GM19328 (cell line): Measurements from ENCODE around the gene HSPA1A.
"Not testable (repeated sequence)": the region's sequence is repeated elsewhere in the genome, so short reads cannot be mapped to it uniquely, and the experiment has no call there.

ENCODE experiments used
- ATAC-seq: cut with Tn5 transposase; IDR thresholded peaks from one replicate; pipeline ENCODE4 v1.9.1; 2021; ENCODE audit warnings: mild to moderate bottlenecking, moderate library complexity; ENCODE audit not compliant: unreplicated experiment

HSPA1A gene

GRCh38 chr6:31780507-31781243 lies 34.7 kb upstream of the HSPA1A start:
- ATAC-seq = no peak

- ATAC-seq = no peak
Observed at GRCh38 chr6:31781244-31782125, 33.9 kb upstream of the HSPA1A start.

GRCh38 chr6:31782126-31782855 lies 33.1 kb upstream of the HSPA1A start:
- ATAC-seq = no peak

GRCh38 chr6:31784098-31784925 lies 31.0 kb upstream of the HSPA1A start:
- ATAC-seq = no peak

- ATAC-seq = no peak
Observed at GRCh38 chr6:31785475-31785874, 29.9 kb upstream of the HSPA1A start.

- ATAC-seq = no peak
Observed at GRCh38 chr6:31791324-31792089, 23.8 kb upstream of the HSPA1A start.

GRCh38 chr6:31792090-31792374 lies 23.3 kb upstream of the HSPA1A start:
- no peak for ATAC-seq

GRCh38 chr6:31792761-31793171 lies 22.6 kb upstream of the HSPA1A start:
- ATAC-seq = no peak

GRCh38 chr6:31793927-31794245 lies 21.5 kb upstream of the HSPA1A start:
- ATAC-seq = not testable (repeated sequence)

GRCh38 chr6:31794294-31794865 lies 21.0 kb upstream of the HSPA1A start:
- no peak for ATAC-seq

GRCh38 chr6:31794866-31795615 lies 20.3 kb upstream of the HSPA1A start:
- ATAC-seq = no peak

GRCh38 chr6:31795616-31796298 lies 19.6 kb upstream of the HSPA1A start, which contains the start of gene VARS1:
TSS of gene VARS1 (minus strand) at chr6:31795752. CDS start at chr6:31795217, 535 bp downstream.
- ATAC-seq = peak; percentile 60

GRCh38 chr6:31796993-31797385 lies 18.4 kb upstream of the HSPA1A start:
- ATAC-seq = no peak

GRCh38 chr6:31797588-31797987 lies 17.8 kb upstream of the HSPA1A start:
- ATAC-seq = no peak

- ATAC-seq = no peak
Observed at GRCh38 chr6:31799781-31800180, 15.6 kb upstream of the HSPA1A start.

GRCh38 chr6:31801031-31801927 lies 14.1 kb upstream of the HSPA1A start:
- ATAC-seq = not testable (repeated sequence)

GRCh38 chr6:31805939-31806469 lies 9.3 kb upstream of the HSPA1A start:
- ATAC-seq = no peak
